H9 (cell line): ENCODE measurements around the gene SNX21. TPM values are rescaled to one million over a fixed set of nuclear protein-coding genes. Genes with fewer than 3 reads are reported as not detected.

Experiments used
- DNase-seq: peaks from one replicate; pipeline ENCODE4 v3.0.0-alpha.2; 2017
- H2AFZ ChIP-seq: one replicate; pipeline ENCODE4 v1.6.1; 2013; ENCODE audit warnings: mild to moderate bottlenecking, low read length, control low read depth, moderate library complexity
- H2AK5ac ChIP-seq: 2 replicates; pipeline ENCODE4 v1.6.1; 2013; ENCODE audit warnings: low read length, control low read depth, mixed read lengths; ENCODE audit not compliant: insufficient read length
- H2BK120ac ChIP-seq: one replicate; pipeline ENCODE4 v1.6.1; 2013; ENCODE audit warnings: low read depth, mild to moderate bottlenecking, low read length, control low read depth, inconsistent platforms; ENCODE audit not compliant: poor library complexity, severe bottlenecking
- H2BK12ac ChIP-seq: 2 replicates; pipeline ENCODE4 v1.6.1; 2013; ENCODE audit warnings: low read length, control low read depth, mixed read lengths, low read depth; ENCODE audit not compliant: insufficient read length
- H2BK15ac ChIP-seq: 2 replicates; pipeline ENCODE4 v1.6.1; 2013; ENCODE audit warnings: low read depth, low read length, control low read depth
- H2BK20ac ChIP-seq: one replicate; pipeline ENCODE4 v1.6.1; 2013; ENCODE audit warnings: low read depth, mild to moderate bottlenecking, low read length, control low read depth, inconsistent platforms; ENCODE audit not compliant: poor library complexity, severe bottlenecking
- H2BK5ac ChIP-seq: 2 replicates; pipeline ENCODE4 v1.6.1; 2013; ENCODE audit warnings: low read length, control low read depth, mixed read lengths; ENCODE audit not compliant: insufficient read length
- H3K14ac ChIP-seq: 2 replicates; pipeline ENCODE4 v1.6.1; 2013; ENCODE audit warnings: low read length, control low read depth; ENCODE audit not compliant: insufficient read depth
- H3K18ac ChIP-seq: 2 replicates; pipeline ENCODE4 v1.6.1; 2013; ENCODE audit warnings: low read depth, mild to moderate bottlenecking, mixed read lengths, low read length, control low read depth; ENCODE audit not compliant: insufficient read length
- H3K23ac ChIP-seq: 2 replicates; pipeline ENCODE4 v1.6.1; 2013; ENCODE audit warnings: low read length, control low read depth, mixed read lengths, low read depth; ENCODE audit not compliant: insufficient read length
- H3K23me2 ChIP-seq: 2 replicates; pipeline ENCODE4 v1.6.1; 2013; ENCODE audit warnings: low read depth, mild to moderate bottlenecking, mixed read lengths, low read length, control low read depth; ENCODE audit not compliant: insufficient read length, poor library complexity, severe bottlenecking
- H3K27ac ChIP-seq: 2 replicates; pipeline ENCODE4 v1.5.1; 2013; ENCODE audit warnings: low read length, control low read depth, mixed read lengths, low read depth; ENCODE audit not compliant: insufficient read length
- H3K27me3 ChIP-seq: 2 replicates; pipeline ENCODE4 v1.6.1; 2013; ENCODE audit warnings: low read length, control low read depth, inconsistent platforms; ENCODE audit not compliant: insufficient read depth
- H3K4ac ChIP-seq: 2 replicates; pipeline ENCODE4 v1.6.1; 2013; ENCODE audit warnings: low read depth, mild to moderate bottlenecking, control low read depth, inconsistent platforms, low read length, moderate library complexity
- H3K4me1 ChIP-seq: 2 replicates; pipeline ENCODE4 v1.6.1; 2013; ENCODE audit warnings: low read length, control low read depth, inconsistent platforms; ENCODE audit not compliant: insufficient read depth
- H3K4me2 ChIP-seq: 2 replicates; pipeline ENCODE4 v1.6.1; 2013; ENCODE audit warnings: low read length, control low read depth, mixed read lengths; ENCODE audit not compliant: insufficient read length, insufficient read depth
- H3K56ac ChIP-seq: 2 replicates; pipeline ENCODE4 v1.6.1; 2013; ENCODE audit warnings: low read depth, mild to moderate bottlenecking, mixed read lengths, low read length, control low read depth; ENCODE audit not compliant: insufficient read length
- H3K79me1 ChIP-seq: 2 replicates; pipeline ENCODE4 v1.6.1; 2013; ENCODE audit warnings: low read depth, mild to moderate bottlenecking, moderate library complexity, low read length, control low read depth, inconsistent platforms; ENCODE audit not compliant: insufficient read depth, poor library complexity, severe bottlenecking
- H3K79me2 ChIP-seq: 2 replicates; pipeline ENCODE4 v1.6.1; 2013; ENCODE audit warnings: low read length, control low read depth, inconsistent platforms; ENCODE audit not compliant: insufficient read depth
- H3K9ac ChIP-seq: 2 replicates; pipeline ENCODE4 v1.6.1; 2013; ENCODE audit warnings: low read length, control low read depth, mixed read lengths; ENCODE audit not compliant: insufficient read length; ENCODE audit errors: extremely low read depth
- H3K9me3 ChIP-seq: one replicate; pipeline ENCODE4 v1.6.1; 2013; ENCODE audit warnings: low read depth, low read length, inconsistent platforms; ENCODE audit not compliant: control insufficient read depth
- H3T11ph ChIP-seq: one replicate; pipeline ENCODE4 v1.6.1; 2013; ENCODE audit warnings: mild to moderate bottlenecking, low read length, control low read depth, inconsistent platforms
- H4K20me1 ChIP-seq: one replicate; pipeline ENCODE4 v1.6.1; 2013; ENCODE audit not compliant: control insufficient read depth, insufficient read length, insufficient read depth
- H4K5ac ChIP-seq: 2 replicates; pipeline ENCODE4 v1.6.1; 2013; ENCODE audit warnings: low read depth, mild to moderate bottlenecking, mixed read lengths, low read length, control low read depth; ENCODE audit not compliant: insufficient read length
- H4K8ac ChIP-seq: replicated peaks from 2 replicates; pipeline ENCODE4 v1.6.1; 2013; ENCODE audit warnings: low read length, control low read depth, mixed read lengths, low read depth; ENCODE audit not compliant: insufficient read length
- H4K91ac ChIP-seq: 2 replicates; pipeline ENCODE4 v1.6.1; 2013; ENCODE audit warnings: low read depth, mild to moderate bottlenecking, moderate library complexity, mixed read lengths, low read length, control low read depth; ENCODE audit not compliant: insufficient read length
- H3K27ac Mint-ChIP-seq, 3 experiments: 2 replicates in 2 of 3; 3 replicates in 1 of 3; pipeline ENCODE4 v1.8.0; 2020 to 2021; ENCODE audit warnings: mixed read lengths in 3 of 3, mild to moderate bottlenecking in 1 of 3, moderate library complexity in 1 of 3
- H3K27me3 Mint-ChIP-seq: 2 replicates; pipeline ENCODE4 v1.8.0; 2021; ENCODE audit warnings: low read depth, mild to moderate bottlenecking, moderate library complexity, mixed read lengths
- H3K36me3 Mint-ChIP-seq, 3 experiments: 2 replicates in 2 of 3; 3 replicates in 1 of 3; pipeline ENCODE4 v1.8.0; 2020 to 2021; ENCODE audit warnings: low read depth in 3 of 3, mixed read lengths in 3 of 3; ENCODE audit not compliant: insufficient read depth in 1 of 3
- H3K4me1 Mint-ChIP-seq, 2 experiments: 2 replicates each; pipeline ENCODE4 v1.8.0; 2020; ENCODE audit warnings: mixed read lengths in 2 of 2
- H3K4me3 Mint-ChIP-seq, 2 experiments: 2 replicates in 1 of 2; 3 replicates in 1 of 2; pipeline ENCODE4 v1.8.0; 2020 to 2021; ENCODE audit warnings: mild to moderate bottlenecking in 2 of 2, mixed read lengths in 2 of 2, moderate library complexity in 1 of 2
- H3K9me3 Mint-ChIP-seq, 2 experiments: 2 replicates in 1 of 2; 3 replicates in 1 of 2; pipeline ENCODE4 v1.8.0; 2020; ENCODE audit warnings: mild to moderate bottlenecking in 2 of 2, mixed read lengths in 2 of 2, moderate library complexity in 1 of 2
- WGBS: extraction: QIAGEN DNeasy Blood & Tissue Kit; methylation state at CpG from one replicate; pipeline ENCODE4 v1.1.7; 2013; ENCODE audit warnings: missing lambda C conversion rate, low lambda C conversion rate, mixed read lengths; ENCODE audit not compliant: insufficient read length; ENCODE audit errors: extremely low coverage; 5-methylcytosine and 5-hydroxymethylcytosine counted together
- total RNA-seq: library from RNA; stranded (reverse); gene quantifications from 2 replicates; pipeline ENCODE4 v1.2.1, GENCODE V29; 2021
- TF ChIP-seq, protein P1 (sequence below): fragments of 200-600 bp; sonication (generic); conservative IDR thresholded peaks from 3 replicates; pipeline ENCODE4 v1.8.0; 2021; ENCODE audit warnings: antibody characterized with exemption, mild to moderate bottlenecking

SNX21 gene
- total RNA-seq, 1 experiment from 2014 or later, result 20.5 TPM

DNA sequence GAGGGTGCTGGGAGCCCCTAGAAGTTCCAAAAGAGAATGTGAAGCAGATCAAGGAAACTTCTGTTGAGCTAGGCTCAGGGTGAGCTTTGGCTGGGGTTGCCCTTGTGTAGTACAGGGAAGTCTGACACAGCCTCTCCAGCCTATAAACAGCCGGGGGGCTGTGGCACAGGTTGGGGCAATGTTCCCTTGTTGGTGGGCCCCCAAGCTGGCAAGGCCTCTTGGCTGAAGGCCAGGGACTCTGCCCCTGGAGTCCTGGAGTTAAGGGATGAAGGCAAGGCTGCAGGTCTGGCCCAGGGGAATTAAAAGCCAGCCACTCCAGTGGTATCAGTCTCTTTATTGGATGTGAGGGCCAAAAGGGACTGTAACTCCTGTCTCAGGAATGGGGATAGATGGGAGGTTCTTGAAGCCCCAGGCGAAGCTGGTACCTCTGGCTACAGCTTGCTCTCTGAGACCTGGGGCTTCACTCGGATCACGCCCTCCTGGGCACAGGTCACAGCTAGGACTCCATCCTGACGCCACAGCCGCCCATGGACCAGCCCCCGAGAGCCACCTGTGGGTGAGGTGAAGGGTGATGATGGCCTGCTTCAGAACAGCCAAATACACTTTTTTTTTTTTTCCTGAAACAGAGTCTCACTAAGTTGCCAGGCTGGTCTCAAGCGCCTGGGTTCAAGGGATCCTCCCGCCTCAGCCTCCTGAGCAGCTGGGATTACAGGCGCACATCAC lies 8.0 kb downstream of the SNX21 start:
- no peak overlapping the region for H2BK20ac ChIP-seq
- no peak overlapping the region for H3K9ac ChIP-seq
- H3K27ac Mint-ChIP-seq, result no peak overlapping the region; a peak in 1 of 7 replicates
- H2BK120ac ChIP-seq, result no peak overlapping the region
- no peak overlapping the region for H2AFZ ChIP-seq
- no peaks in the 10 kb centered on the region for H3K9me3 ChIP-seq
- WGBS, result no CpG with 5 or more reads among the region's 10 CpGs
- DNase-seq, result no peak
- H3K56ac ChIP-seq, result no peak overlapping the region
- no peaks in the 10 kb centered on the region for H3K79me2 ChIP-seq
- H3K23ac ChIP-seq, result no peak overlapping the region
- peaks cover 3% of the 10 kb centered on the region for H3K23me2 ChIP-seq
- H2BK12ac ChIP-seq, result no peak overlapping the region
- no peak overlapping the region for H2BK5ac ChIP-seq
- H2BK15ac ChIP-seq, result no peak overlapping the region
- no peak overlapping the region for H3K14ac ChIP-seq
- no peaks in the 10 kb centered on the region for H3K27me3 ChIP-seq
- TF ChIP-seq, protein P1, sequence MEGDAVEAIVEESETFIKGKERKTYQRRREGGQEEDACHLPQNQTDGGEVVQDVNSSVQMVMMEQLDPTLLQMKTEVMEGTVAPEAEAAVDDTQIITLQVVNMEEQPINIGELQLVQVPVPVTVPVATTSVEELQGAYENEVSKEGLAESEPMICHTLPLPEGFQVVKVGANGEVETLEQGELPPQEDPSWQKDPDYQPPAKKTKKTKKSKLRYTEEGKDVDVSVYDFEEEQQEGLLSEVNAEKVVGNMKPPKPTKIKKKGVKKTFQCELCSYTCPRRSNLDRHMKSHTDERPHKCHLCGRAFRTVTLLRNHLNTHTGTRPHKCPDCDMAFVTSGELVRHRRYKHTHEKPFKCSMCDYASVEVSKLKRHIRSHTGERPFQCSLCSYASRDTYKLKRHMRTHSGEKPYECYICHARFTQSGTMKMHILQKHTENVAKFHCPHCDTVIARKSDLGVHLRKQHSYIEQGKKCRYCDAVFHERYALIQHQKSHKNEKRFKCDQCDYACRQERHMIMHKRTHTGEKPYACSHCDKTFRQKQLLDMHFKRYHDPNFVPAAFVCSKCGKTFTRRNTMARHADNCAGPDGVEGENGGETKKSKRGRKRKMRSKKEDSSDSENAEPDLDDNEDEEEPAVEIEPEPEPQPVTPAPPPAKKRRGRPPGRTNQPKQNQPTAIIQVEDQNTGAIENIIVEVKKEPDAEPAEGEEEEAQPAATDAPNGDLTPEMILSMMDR, result no peak
- H4K8ac ChIP-seq, result no peak overlapping the region
- no peak overlapping the region for H4K91ac ChIP-seq
- H3T11ph ChIP-seq, result no peak overlapping the region
- no peaks in the 10 kb centered on the region for H3K9me3 Mint-ChIP-seq
- H4K5ac ChIP-seq, result no peak overlapping the region
- no peak overlapping the region for H3K4ac ChIP-seq
- H2AK5ac ChIP-seq, result no peak overlapping the region
- no peaks in the 10 kb centered on the region for H4K20me1 ChIP-seq
- no peaks in the 10 kb centered on the region; a peak in 1 of 4 replicates for H3K4me1 Mint-ChIP-seq
- no peak overlapping the region for H3K4me2 ChIP-seq
- H3K36me3 Mint-ChIP-seq, result peaks cover 5 to 64% (median 48%) of the 10 kb centered on the region in 3 experiments
- H3K27ac ChIP-seq, result no peak overlapping the region
- H3K4me1 ChIP-seq, result no peaks in the 10 kb centered on the region
- no peak overlapping the region for H3K4me3 Mint-ChIP-seq
- no peak overlapping the region for H3K18ac ChIP-seq
- no peaks in the 10 kb centered on the region for H3K79me1 ChIP-seq
- no peaks in the 10 kb centered on the region for H3K27me3 Mint-ChIP-seq
